Superior temporal gyrus (tissue), 1 donor: ENCODE measurements around the gene STRN.

ENCODE experiments used
- DNase-seq: peaks from one replicate; pipeline ENCODE4 v3.0.0-alpha.2; 2016; ENCODE audit errors: extremely low spot score

The STRN gene

DNA sequence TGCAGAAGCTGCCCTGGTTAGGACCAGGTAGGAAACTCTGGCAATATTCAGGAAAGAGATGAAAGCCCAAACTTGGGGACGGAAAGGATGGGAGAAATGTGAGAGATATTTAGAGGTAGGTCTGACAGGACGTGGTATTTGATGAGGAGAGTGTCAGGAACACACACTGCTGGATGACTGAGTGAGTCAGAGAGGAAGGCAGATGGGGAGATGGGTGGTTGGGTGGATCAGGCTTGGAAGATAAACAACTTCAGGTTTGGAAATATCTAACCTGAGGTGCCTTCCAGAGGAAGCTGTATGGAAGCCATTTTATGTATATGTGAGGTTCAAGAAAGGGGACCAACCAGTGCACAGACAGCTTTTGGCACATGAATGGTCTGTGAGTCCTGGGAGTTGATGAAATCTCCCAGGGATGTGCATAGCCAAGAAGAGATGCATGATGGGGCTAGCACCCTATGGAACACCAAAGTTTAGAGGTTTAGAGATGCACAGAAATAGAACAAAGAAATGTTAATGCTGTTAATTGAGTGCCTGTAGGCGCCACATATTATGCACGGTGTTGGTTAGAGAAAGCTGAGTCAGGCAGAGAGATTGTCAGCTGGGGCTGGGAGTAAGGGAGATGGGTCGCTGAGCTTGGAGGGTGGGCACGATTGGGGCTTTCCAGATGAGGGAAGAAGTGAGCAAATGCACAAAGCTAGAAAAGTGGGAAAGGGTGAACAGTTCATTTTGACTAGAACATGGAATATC lies 168.8 kb downstream of the STRN start:
- no peak for DNase-seq
